ENCODE data around the gene C21orf58.

C21orf58 gene

DNA sequence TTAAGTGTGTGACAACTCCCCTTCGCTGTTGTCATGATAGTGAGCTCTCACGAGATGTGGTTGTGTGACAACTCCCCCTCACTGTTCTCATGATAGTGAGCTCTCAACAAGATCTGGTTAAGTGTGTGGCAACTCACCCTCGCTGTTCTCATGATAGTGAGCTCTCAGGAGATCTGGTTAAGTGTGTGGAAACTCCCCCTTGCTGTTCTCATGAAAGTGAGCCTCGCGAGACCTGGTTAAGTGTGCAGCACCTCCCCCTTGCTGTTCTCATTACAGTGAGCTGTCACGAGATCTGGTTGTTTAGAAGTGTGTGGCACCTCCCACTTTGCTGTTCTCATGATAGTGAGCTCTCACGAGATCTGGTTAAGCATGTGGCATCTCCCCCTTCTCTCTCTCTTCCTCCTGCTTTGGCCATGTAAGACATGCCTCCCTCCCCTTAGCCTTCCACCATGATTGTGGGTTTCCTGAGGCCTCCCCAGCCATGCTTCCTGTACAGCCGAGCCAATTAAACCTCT is 70.0 kb downstream of the C21orf58 start:
- DNase-seq: no peak

DNA sequence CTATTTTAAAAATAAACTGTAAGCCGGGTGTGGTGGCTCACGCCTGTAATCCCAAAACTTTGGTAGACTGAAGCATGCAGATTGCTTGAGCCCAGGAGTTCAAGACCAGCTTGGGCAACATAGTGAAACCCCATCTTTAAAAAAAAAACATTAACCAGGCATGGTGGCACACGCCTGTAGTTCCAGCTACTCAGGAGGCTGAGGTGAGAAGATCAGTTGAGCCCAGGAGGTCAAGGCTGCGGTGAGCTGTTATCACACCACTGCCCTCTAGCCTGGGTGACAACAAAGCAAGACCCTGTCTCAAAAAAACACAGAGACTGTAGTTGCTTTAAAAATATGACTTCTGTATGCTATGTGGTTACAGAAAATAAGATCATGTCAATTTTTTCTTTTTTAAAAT is 70.8 kb downstream of the C21orf58 start:
- no peak for DNase-seq

All from NCI-H774 (cell line).